HUES6 (cell line): Measurements from ENCODE around the gene UBE2D2.

ENCODE experiments used
- H3K27ac ChIP-seq: 2 replicates; pipeline ENCODE4 v1.7.0; 2013; ENCODE audit warnings: low read depth, mild to moderate bottlenecking, low read length, inconsistent platforms
- H3K27me3 ChIP-seq: 2 replicates; pipeline ENCODE4 v1.6.1; 2013; ENCODE audit warnings: low read length; ENCODE audit not compliant: control insufficient read depth, insufficient read depth
- H3K36me3 ChIP-seq: 2 replicates; pipeline ENCODE4 v1.6.1; 2013; ENCODE audit warnings: low read length; ENCODE audit not compliant: control insufficient read depth, insufficient read depth
- H3K4me1 ChIP-seq: 2 replicates; pipeline ENCODE4 v1.6.1; 2013; ENCODE audit warnings: low read length; ENCODE audit not compliant: control insufficient read depth, insufficient read depth
- H3K4me3 ChIP-seq: 2 replicates; pipeline ENCODE4 v1.5.1; 2013; ENCODE audit warnings: low read depth, low read length
- H3K9ac ChIP-seq: one replicate; pipeline ENCODE4 v1.6.1; 2013; ENCODE audit warnings: mild to moderate bottlenecking, low read length
- H3K9me3 ChIP-seq: 2 replicates; pipeline ENCODE4 v1.6.1; 2013; ENCODE audit warnings: low read depth, low read length; ENCODE audit not compliant: control insufficient read depth, insufficient read depth

Gene UBE2D2

GRCh38 chr5:139675825-139676224 is 114.7 kb downstream of the UBE2D2 start:
- no peaks in the 10 kb centered on the region for H3K27me3 ChIP-seq
- H3K27ac ChIP-seq = no peak overlapping the region
- no peak overlapping the region for H3K9ac ChIP-seq

GRCh38 chr5:139676406-139676805 is 115.3 kb downstream of the UBE2D2 start:
- no peak overlapping the region for H3K4me3 ChIP-seq
- H3K9me3 ChIP-seq = no peaks in the 10 kb centered on the region
- no peak overlapping the region for H3K27ac ChIP-seq
- H3K36me3 ChIP-seq = peaks cover 18% of the 10 kb centered on the region
- no peaks in the 10 kb centered on the region for H3K27me3 ChIP-seq
- peaks cover 44% of the 10 kb centered on the region for H3K4me1 ChIP-seq
- no peak overlapping the region for H3K9ac ChIP-seq

More at GRCh38 chr5:139675825-139676224, 114.7 kb downstream of the UBE2D2 start:
- Histone ChIP-seq H3K36me3 (peaks cover 12% of the 10 kb centered on the region), H3K4me3 (no peak overlapping the region), H3K4me1 (peaks cover 49% of the 10 kb centered on the region), H3K9me3 (no peaks in the 10 kb centered on the region)

GRCh38 chr5:139676951-139677735 is 116.0 kb downstream of the UBE2D2 start:
- no peak overlapping the region for H3K27ac ChIP-seq

More at GRCh38 chr5:139676951-139677735, 116.0 kb downstream of the UBE2D2 start:
- peaks cover 24% of the 10 kb centered on the region for H3K36me3 ChIP-seq
- H3K4me3 ChIP-seq = no peak overlapping the region
- no peaks in the 10 kb centered on the region for H3K9me3 ChIP-seq
- H3K27me3 ChIP-seq = no peaks in the 10 kb centered on the region
- H3K9ac ChIP-seq = no peak overlapping the region
- H3K4me1 ChIP-seq = peaks cover 43% of the 10 kb centered on the region
